Measurements from ENCODE around the gene PDE4B.

PDE4B gene

DNA sequence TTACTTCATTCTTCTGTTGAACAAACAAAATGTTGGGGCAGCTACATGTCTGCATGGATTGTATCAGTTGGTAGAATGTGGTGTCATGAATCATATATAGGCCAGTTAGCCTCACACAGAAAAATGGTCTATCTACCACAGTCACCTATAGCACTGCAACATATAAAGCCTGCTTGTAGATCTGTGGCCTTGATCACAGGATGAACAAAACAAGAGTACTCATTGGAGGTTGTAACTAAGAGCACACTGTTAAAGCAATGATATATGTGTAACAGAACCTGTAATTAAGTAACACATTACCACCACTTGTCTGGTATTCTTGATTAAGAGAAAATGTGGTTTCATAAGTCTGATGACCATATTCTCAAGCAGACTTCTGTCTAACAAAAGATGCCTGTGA, 573.9 kb downstream of the PDE4B start:
- DNase-seq (ENCODE audit: low read depth): no peak
- H3K4me3 ChIP-seq (ENCODE audit: low read depth, low read length): no peak overlapping the region
- TF ChIP-seq, protein P1, sequence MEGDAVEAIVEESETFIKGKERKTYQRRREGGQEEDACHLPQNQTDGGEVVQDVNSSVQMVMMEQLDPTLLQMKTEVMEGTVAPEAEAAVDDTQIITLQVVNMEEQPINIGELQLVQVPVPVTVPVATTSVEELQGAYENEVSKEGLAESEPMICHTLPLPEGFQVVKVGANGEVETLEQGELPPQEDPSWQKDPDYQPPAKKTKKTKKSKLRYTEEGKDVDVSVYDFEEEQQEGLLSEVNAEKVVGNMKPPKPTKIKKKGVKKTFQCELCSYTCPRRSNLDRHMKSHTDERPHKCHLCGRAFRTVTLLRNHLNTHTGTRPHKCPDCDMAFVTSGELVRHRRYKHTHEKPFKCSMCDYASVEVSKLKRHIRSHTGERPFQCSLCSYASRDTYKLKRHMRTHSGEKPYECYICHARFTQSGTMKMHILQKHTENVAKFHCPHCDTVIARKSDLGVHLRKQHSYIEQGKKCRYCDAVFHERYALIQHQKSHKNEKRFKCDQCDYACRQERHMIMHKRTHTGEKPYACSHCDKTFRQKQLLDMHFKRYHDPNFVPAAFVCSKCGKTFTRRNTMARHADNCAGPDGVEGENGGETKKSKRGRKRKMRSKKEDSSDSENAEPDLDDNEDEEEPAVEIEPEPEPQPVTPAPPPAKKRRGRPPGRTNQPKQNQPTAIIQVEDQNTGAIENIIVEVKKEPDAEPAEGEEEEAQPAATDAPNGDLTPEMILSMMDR (IDR thresholded peaks at IDR 0.05; ENCODE audit: control insufficient read depth, extremely low read depth, insufficient read depth): no peak

DNA sequence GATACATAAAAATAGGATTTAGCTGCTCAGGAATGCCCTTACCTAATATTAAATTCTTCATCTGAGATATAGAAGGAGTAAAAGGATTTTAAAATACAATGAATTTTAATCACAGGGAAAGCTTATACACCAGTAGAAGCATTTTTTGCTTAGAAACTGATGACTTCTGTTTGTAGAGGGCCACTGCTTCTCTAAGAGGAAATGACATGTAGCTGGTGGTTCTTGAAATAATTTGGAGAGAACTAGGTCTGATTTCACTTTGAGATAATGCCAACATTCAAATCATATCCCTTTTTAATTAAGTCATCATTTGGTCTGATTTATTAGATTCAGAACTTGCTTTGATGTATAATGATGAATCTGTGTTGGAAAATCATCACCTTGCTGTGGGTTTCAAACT, 574.7 kb downstream of the PDE4B start:
- TF ChIP-seq, protein P1 (IDR thresholded peaks at IDR 0.05; ENCODE audit: control insufficient read depth, extremely low read depth, insufficient read depth): no peak
- no peak overlapping the region for H3K4me3 ChIP-seq (ENCODE audit: low read depth, low read length)
- no peak for DNase-seq (ENCODE audit: low read depth)

DNA sequence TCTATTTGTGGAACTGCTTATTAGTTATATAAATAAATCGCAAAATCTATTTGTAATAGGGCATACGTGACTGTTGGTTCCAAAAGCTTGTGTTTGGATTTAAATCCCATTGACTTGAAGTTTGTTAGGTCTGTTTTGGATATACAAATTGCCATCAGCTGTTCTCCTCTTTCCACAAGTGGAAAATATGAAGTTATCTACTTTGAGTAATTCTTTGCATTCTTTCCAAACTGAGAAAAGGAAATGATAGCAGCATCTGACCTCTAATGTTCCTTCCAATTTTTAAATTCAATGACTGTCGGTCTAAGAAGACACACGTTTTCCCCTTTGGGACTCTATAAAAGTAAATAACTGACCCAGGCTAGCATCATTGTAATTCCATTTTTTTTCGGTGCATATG, 575.6 kb downstream of the PDE4B start:
- no peak overlapping the region for H3K4me3 ChIP-seq (ENCODE audit: low read depth, low read length)
- no peak for DNase-seq (ENCODE audit: low read depth)
- TF ChIP-seq, protein P1 (IDR thresholded peaks at IDR 0.05; ENCODE audit: control insufficient read depth, extremely low read depth, insufficient read depth): no peak

DNA sequence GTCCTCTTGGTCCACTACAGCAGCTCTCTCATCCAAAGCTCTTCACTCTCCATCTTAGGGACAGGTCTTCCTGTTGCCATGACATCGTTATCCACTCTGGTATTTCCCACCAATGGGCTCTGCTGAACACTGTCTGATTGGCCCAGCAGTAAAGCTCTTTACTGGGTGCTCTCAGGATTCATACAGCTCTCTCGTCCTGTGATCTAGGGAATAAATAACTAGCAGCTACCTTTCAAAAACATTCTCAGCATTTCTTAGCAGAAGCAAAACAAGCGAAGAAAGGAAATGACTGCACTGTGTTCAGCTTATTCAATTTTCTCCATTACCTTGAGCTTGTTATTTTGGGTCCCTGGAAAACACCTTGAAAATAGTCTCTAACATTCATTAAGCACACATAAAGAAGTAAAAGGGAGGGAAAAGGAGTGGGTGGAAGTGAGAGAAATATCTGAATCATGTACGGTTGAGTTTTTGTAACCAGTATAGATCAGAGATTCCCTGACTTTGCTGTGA, 577.8 kb downstream of the PDE4B start:
- H3K4me3 ChIP-seq (ENCODE audit: low read depth, low read length): no peak overlapping the region
- DNase-seq (ENCODE audit: low read depth): no peak
- TF ChIP-seq, protein P1 (IDR thresholded peaks at IDR 0.05; ENCODE audit: control insufficient read depth, extremely low read depth, insufficient read depth): no peak

DNA sequence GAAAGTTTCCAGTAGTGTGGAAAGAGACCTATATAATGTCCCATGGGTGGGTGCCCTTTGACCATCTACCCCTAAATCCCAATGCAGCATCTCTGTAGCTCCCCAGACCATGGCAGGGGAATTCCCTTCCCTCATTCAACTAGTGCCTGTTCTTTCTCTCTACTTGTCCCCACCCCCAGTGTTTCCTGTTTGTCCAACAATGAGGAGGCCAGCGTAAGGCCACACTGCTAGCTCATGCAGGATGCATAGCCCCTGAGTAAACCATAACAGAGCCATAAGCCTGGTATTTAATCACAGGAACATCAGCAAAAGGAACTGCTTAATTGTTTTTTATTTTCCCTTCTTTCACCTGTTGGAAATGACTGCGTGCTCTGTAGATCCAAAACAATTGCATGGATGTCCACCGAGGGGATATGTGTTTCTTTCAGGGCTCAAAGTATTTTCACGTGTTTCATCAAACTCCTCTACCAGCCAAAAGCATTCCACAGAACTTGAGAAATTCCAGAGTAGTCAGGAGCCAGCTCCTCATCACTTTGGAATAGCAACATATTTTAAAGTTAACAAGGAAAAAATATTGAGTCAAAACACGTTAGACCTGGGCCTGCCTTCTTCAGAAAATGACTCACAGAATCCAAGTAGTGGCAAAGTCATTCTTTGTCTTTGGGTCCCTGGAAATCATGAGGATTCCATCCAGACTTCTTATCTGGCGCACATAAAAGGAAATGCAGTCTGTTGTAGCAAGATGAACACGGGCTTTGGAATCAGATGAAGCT, 578.7 kb downstream of the PDE4B start:
- TF ChIP-seq, protein P1 (IDR thresholded peaks at IDR 0.05; ENCODE audit: control insufficient read depth, extremely low read depth, insufficient read depth): no peak
- H3K4me3 ChIP-seq (ENCODE audit: low read depth, low read length): no peak overlapping the region
- DNase-seq (ENCODE audit: low read depth): no peak

DNA sequence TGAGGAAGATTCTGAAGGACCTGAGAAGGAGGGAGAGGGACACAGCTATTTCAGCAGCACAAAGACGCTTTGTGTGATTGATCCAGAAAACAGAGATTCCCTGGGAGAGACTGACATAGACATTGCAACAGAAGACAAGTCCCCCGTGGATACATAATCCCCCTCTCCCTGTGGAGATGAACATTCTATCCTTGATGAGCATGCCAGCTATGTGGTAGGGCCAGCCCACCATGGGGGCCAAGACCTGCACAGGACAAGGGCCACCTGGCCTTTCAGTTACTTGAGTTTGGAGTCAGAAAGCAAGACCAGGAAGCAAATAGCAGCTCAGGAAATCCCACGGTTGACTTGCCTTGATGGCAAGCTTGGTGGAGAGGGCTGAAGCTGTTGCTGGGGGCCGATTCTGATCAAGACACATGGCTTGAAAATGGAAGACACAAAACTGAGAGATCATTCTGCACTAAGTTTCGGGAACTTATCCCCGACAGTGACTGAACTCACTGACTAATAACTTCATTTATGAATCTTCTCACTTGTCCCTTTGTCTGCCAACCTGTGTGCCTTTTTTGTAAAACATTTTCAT, 579.9 kb downstream of the PDE4B start:
- H3K4me3 ChIP-seq (ENCODE audit: low read depth, low read length): no peak overlapping the region
- DNase-seq (ENCODE audit: low read depth): no peak
- TF ChIP-seq, protein P1 (IDR thresholded peaks at IDR 0.05; ENCODE audit: control insufficient read depth, extremely low read depth, insufficient read depth): no peak

Measured in LNCaP clone FGC (cell line).